HFF-Myc (cell line): ENCODE results near the gene AHNAK.

Experiments used
- DNase-seq: peaks from one replicate; pipeline ENCODE4 v3.0.0-alpha.2; 2011; ENCODE audit warnings: low read depth; ENCODE audit errors: extremely low read depth
- H3K4me3 ChIP-seq: replicated peaks from 2 replicates; pipeline ENCODE4 v1.5.1; 2011; ENCODE audit warnings: low read depth, mild to moderate bottlenecking, control low read depth, low read length
- TF ChIP-seq, protein P1 (sequence below): IDR thresholded peaks from 2 replicates; pipeline ENCODE4 v1.5.1; 2012; ENCODE audit warnings: mild to moderate bottlenecking, low read depth, low read length, control low read depth; ENCODE audit errors: missing control alignments

The AHNAK gene

DNA sequence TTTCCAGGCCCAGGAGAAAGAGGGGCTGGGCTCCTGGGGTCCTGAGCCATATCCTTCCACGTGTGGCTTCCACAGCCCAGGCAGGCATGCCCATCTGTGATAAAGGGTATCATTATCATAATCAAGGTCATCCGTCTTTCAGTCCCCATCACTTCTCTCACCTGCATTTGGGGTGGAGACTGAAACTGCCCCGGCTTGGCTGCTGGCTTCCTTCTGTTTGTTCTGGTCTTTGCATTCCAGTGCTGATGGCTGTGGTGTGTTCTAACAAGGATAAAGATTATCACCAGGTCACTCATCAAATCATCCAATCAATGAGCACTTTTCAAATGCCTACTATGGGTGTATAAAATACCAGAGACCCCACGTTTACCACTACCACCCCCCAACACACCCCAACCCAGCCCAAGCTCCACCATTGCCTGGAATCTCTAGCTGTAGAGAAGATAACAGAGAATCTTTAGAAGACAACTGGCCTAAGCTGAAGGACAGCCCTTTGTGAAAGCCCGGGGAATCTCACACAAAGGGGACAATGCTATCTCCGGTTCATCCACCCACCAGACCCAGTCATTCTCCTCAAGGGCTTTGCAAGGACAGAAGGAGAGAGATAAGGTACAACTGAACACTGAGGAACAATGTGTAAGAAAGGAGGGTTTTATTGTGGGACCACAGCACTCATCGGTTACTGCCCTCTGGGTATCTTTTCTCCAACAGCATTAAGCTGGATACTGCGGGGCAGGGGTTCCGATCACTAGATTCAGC lies 54.9 kb downstream of the AHNAK start:
- no peak overlapping the region for H3K4me3 ChIP-seq
- TF ChIP-seq, protein P1, sequence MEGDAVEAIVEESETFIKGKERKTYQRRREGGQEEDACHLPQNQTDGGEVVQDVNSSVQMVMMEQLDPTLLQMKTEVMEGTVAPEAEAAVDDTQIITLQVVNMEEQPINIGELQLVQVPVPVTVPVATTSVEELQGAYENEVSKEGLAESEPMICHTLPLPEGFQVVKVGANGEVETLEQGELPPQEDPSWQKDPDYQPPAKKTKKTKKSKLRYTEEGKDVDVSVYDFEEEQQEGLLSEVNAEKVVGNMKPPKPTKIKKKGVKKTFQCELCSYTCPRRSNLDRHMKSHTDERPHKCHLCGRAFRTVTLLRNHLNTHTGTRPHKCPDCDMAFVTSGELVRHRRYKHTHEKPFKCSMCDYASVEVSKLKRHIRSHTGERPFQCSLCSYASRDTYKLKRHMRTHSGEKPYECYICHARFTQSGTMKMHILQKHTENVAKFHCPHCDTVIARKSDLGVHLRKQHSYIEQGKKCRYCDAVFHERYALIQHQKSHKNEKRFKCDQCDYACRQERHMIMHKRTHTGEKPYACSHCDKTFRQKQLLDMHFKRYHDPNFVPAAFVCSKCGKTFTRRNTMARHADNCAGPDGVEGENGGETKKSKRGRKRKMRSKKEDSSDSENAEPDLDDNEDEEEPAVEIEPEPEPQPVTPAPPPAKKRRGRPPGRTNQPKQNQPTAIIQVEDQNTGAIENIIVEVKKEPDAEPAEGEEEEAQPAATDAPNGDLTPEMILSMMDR, result no peak
- no peak for DNase-seq

DNA sequence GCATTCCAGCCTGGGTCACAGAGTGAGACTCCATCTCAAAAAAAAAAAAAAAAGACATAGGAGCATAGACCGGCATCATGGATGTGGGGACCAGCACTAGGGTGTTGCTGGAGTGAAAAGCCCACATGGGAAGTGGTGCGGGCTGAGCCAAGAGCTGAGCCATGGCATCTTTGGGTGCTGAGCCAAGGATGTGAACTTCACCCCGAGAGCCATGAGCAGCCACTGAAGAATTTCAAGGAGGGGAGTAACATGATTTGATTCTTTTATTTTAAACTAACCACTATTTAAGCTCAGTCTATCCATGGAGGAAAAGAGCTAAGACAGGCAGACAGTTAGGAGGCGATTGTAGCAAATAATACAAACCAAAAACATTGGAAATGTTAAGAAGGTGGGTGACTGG lies 57.4 kb downstream of the AHNAK start:
- TF ChIP-seq, protein P1, result no peak
- no peak overlapping the region for H3K4me3 ChIP-seq
- no peak for DNase-seq

DNA sequence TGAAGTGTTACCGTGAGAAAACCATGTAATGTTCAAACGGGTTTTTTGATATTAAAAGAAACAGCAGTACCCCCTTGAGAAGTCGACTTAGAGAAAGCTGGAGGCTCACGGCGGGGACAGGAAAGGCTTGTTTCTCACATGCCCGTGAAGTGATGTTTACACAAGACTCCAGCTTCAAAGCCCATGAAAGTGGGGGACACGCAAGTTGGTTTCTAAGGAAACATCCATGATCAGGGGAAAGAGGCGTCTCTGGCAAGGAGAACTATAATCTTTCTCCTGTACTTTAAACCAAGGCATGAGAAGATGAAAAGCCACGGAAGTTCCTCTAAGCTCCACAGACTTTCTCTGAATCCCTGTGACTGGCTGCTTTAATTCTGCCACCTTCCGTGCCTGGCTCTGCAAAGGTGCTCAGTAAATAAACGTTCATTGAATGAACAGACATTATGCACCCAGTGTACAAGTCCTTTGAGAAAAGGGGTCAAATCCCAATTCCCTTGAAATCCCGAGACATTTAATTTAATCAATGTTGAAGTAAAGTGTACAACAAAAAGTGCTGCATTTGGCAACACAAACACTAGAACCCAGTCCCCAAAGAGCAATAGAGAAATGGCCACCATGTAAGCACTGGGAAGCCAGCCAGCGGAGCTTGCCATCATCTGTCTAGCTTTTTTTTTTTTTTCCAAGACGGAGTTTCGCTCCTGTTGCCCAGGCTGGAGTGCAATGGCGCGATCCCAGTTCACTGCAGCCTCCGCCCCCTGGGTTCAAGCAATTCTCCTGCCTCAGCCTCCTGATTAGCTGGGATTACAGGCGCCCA lies 58.7 kb downstream of the AHNAK start:
- H3K4me3 ChIP-seq, result no peak overlapping the region
- TF ChIP-seq, protein P1, result no peak
- no peak for DNase-seq

DNA sequence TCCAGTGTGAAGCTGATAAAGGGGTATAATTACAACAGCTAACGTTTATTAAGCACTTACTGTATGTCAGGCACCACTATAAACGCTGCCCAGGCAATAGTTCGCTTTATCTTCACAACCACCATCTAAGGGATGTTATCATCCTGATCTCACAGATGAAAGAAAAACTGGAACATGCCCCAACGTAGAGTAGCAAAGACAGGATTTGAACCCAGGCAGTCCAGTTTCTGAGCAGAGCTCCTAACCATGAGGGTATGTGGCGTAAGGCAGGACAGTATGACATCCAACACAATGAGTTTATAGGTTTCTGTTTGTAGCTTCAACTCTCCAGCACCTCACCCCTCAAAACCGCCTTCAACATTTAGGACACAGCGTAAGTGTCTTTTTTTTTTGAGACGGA lies 59.5 kb downstream of the AHNAK start:
- no peak overlapping the region for H3K4me3 ChIP-seq
- no peak for DNase-seq
- TF ChIP-seq, protein P1, result no peak

DNA sequence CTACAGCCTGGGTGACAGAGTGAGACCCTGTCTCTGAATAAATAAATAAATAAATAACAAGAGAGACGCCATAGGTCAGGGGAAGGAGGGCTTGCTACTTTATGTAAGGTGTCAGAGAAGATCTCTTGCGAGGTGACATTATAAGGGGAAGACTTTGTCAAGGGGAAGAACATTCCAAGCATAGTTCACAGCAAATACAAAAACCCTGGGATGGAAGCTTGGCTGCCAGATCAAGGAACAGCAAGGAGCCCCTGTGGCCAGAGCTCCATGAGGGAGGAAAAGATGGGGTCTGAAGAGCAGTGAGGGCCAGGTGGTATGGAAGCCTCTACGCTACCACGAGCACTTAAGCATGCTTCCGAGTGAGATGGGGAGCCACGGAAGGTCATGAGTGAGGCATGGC lies 62.3 kb downstream of the AHNAK start:
- no peak overlapping the region for H3K4me3 ChIP-seq
- DNase-seq, result no peak
- TF ChIP-seq, protein P1, result no peak

DNA sequence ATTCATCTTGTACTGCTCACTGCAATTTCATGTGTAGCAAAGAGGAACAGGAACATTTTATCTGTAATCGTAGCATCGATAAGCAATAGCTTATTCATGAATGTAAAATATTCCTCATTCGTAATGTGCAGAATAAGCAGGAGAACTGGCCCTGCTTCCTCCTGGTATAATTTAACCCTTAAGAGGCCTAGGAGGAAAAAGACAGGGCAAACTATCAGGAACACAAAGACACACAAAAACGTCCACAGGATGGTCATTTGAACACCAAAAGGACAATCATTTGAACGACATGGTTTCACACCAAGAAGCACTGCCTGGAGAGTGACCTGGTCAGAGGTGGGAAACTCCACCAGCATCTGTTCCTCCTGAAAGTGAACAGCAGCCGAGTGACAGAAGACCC lies 63.9 kb downstream of the AHNAK start:
- TF ChIP-seq, protein P1, result no peak

More for the DNA sequence above, 63.9 kb downstream of the AHNAK start:
- no peak overlapping the region for H3K4me3 ChIP-seq
- no peak for DNase-seq
